Endothelial cell of umbilical vein (primary cell): Measurements from ENCODE around the gene RARA. TPM values are rescaled to one million over a fixed set of nuclear protein-coding genes. Genes with fewer than 3 reads are reported as not detected.

Experiments used
- BruUV-seq: library from RNA; stranded (reverse); fragments of 400-500 nt; replicated peaks from 2 replicates; lab custom pipeline; 2021; lab: Mats Ljungman, UMichigan
- CTCF ChIA-PET: fragments of 300-600, 350-600 bp; sonication (Branson Sonifier 250); formaldehyde crosslinking; loops from one replicate; lab custom pipeline; 2021; ENCODE audit warnings: antibody characterized with exemption, inconsistent platforms; lab: Charles Lee
- POLR2A ChIA-PET: fragments of 300-600, 350-600 bp; sonication (Branson Sonifier 250); formaldehyde crosslinking; loops from one replicate; lab custom pipeline; 2021; ENCODE audit warnings: antibody characterized with exemption, inconsistent platforms; lab: Charles Lee
- DNase-seq: peaks from one replicate; pipeline ENCODE4 v3.0.0-alpha.2; 2011; ENCODE audit warnings: low read depth, low spot score
- FAIRE-seq: peaks from 2 replicates; lab custom pipeline; 2011; peaks lifted over from hg19 to GRCh38; lab: Jason Lieb, UNC
- H2AFZ ChIP-seq: 2 replicates; pipeline ENCODE4 v1.6.0; 2012; ENCODE audit warnings: low read depth, low read length, control low read depth, inconsistent platforms
- H3K27ac ChIP-seq: 2 replicates; pipeline ENCODE4 v1.5.1; 2011; ENCODE audit warnings: low read depth, mild to moderate bottlenecking, control low read depth, low read length, moderate library complexity; ENCODE audit not compliant: insufficient read depth
- H3K27me3 ChIP-seq, 2 experiments: 2 replicates each; pipeline versions ENCODE4 v1.6.0 to v1.6.1; 2011; ENCODE audit warnings: low read length in 2 of 2, mixed read lengths in 1 of 2; ENCODE audit not compliant: control insufficient read depth in 2 of 2, insufficient read depth in 2 of 2
- H3K36me3 ChIP-seq, 2 experiments: 2 replicates in 1 of 2; 3 replicates in 1 of 2; pipeline ENCODE4 v1.5.1; 2011; ENCODE audit warnings: low read length in 2 of 2, mild to moderate bottlenecking in 1 of 2, moderate library complexity in 1 of 2; ENCODE audit not compliant: control insufficient read depth in 2 of 2, insufficient read depth in 2 of 2; ENCODE audit errors: extremely low read depth in 1 of 2
- H3K4me1 ChIP-seq: 3 replicates; pipeline ENCODE4 v1.5.1; 2011; ENCODE audit warnings: mild to moderate bottlenecking, low read length; ENCODE audit not compliant: control insufficient read depth, insufficient read depth; ENCODE audit errors: extremely low read depth
- H3K4me2 ChIP-seq: 2 replicates; pipeline ENCODE4 v1.6.1; 2011; ENCODE audit warnings: low read length, control low read depth, mixed read lengths; ENCODE audit not compliant: insufficient read depth
- H3K4me3 ChIP-seq, 3 experiments: fragments of 200-600 bp in 1 of 3; sonication (generic), shearing (Covaris generic) in 1 of 3; replicated peaks in 1 of 3; 2 replicates each; pipeline ENCODE4 v1.5.1; 2011 to 2016; ENCODE audit warnings: control low read depth in 3 of 3, low read length in 3 of 3, mild to moderate bottlenecking in 2 of 3, inconsistent platforms in 1 of 3, low read depth in 1 of 3, moderate library complexity in 1 of 3; ENCODE audit not compliant: insufficient read depth in 1 of 3
- H3K79me2 ChIP-seq: 2 replicates; pipeline ENCODE4 v1.6.0; 2012; ENCODE audit warnings: low read length, inconsistent platforms; ENCODE audit not compliant: control insufficient read depth, insufficient read depth
- H3K9ac ChIP-seq: replicated peaks from 2 replicates; pipeline ENCODE3; 2011; ENCODE audit warnings: low read length, control low read depth; ENCODE audit not compliant: insufficient read depth; ENCODE audit errors: extremely low read depth
- H3K9me1 ChIP-seq: replicated peaks from 3 replicates; pipeline ENCODE4 v1.6.0; 2011; ENCODE audit warnings: mild to moderate bottlenecking, low read length; ENCODE audit not compliant: control insufficient read depth, insufficient read depth; ENCODE audit errors: extremely low read depth
- H3K9me3 ChIP-seq: replicated peaks from 2 replicates; pipeline ENCODE4 v1.5.1; 2012; ENCODE audit warnings: low read length, inconsistent platforms; ENCODE audit not compliant: control insufficient read depth, insufficient read depth
- H4K20me1 ChIP-seq: replicated peaks from 2 replicates; pipeline ENCODE3; 2011; ENCODE audit warnings: mild to moderate bottlenecking, low read length; ENCODE audit not compliant: control insufficient read depth, insufficient read depth; ENCODE audit errors: extremely low read depth
- EZH2 ChIP-seq: IDR thresholded peaks from 2 replicates; pipeline ENCODE4 v1.6.1; 2012; ENCODE audit warnings: borderline replicate concordance, low read depth, mild to moderate bottlenecking, moderate library complexity, low read length, inconsistent platforms; ENCODE audit not compliant: severe bottlenecking
- FOS ChIP-seq: IDR thresholded peaks from 2 replicates; pipeline ENCODE4 v1.6.1; 2011; ENCODE audit warnings: mild to moderate bottlenecking, low read length, moderate library complexity, borderline replicate concordance; ENCODE audit not compliant: insufficient read depth
- GATA2 ChIP-seq: IDR thresholded peaks from 2 replicates; pipeline ENCODE4 v1.7.0; 2011; ENCODE audit warnings: low read depth, mild to moderate bottlenecking, moderate library complexity, mixed read lengths, low read length; ENCODE audit not compliant: insufficient read length, insufficient read depth
- JUN ChIP-seq: IDR thresholded peaks from 2 replicates; pipeline ENCODE4 v1.6.1; 2011; ENCODE audit warnings: borderline replicate concordance, low read depth; ENCODE audit not compliant: insufficient read length, insufficient read depth
- MAX ChIP-seq: IDR thresholded peaks from 2 replicates; pipeline ENCODE4 v1.6.1; 2011; ENCODE audit not compliant: insufficient read depth, insufficient read length
- MYC ChIP-seq: IDR thresholded peaks from one replicate; pipeline ENCODE4 v1.6.1; 2011; ENCODE audit warnings: mild to moderate bottlenecking, low read depth, low read length
- POLR2A ChIP-seq: IDR thresholded peaks from 2 replicates; pipeline ENCODE4 v1.6.1; 2012; ENCODE audit warnings: low read depth, mild to moderate bottlenecking, control low read depth, low read length
- POLR2AphosphoS5 ChIP-seq: IDR thresholded peaks from 2 replicates; pipeline ENCODE4 v1.6.1; 2012; ENCODE audit warnings: low read depth, mild to moderate bottlenecking, control low read depth, low read length, moderate library complexity; ENCODE audit not compliant: insufficient read depth
- dilution Hi-C: fragments of 300-500 bp; cut with MboI; formaldehyde crosslinking; loops from one replicate; pipeline ENCODE4 v1.15.0; 2019; ENCODE audit warnings: low sequenced_read_pairs; ENCODE audit not compliant: extremely low pct_ligation_motif_present
- intact Hi-C: fragments of 100-400 bp; cut with micrococcal nuclease; formaldehyde crosslinking; loops from one replicate; pipeline ENCODE4 v1.10.0; 2022
- polyA plus RNA-seq, 4 experiments: library from polyadenylated mRNA; depleted of rRNA in 3 of 4; stranded (reverse) in 3 of 4; unstranded in 1 of 4; fragments of >200 nt; gene quantifications; 2 replicates each; pipeline versions ENCODE4 v1.2.1 to v1.2.3, GENCODE V29; 2011 to 2012; ENCODE audit warnings: missing spikeins in 1 of 4
- total RNA-seq: library from RNA; stranded (reverse); gene quantifications from 2 replicates; pipeline ENCODE4 v1.2.3, GENCODE V29; 2021
- TF ChIP-seq, protein P1 (sequence below), 2 donors: IDR thresholded peaks; 1 replicate in 1 of 2; 2 replicates in 1 of 2; pipeline ENCODE4 v1.5.1; 2011; ENCODE audit warnings: low read length in 2 of 2, mild to moderate bottlenecking in 2 of 2, moderate library complexity in 2 of 2, control low read depth in 1 of 2, inconsistent platforms in 1 of 2, low read depth in 1 of 2; ENCODE audit not compliant: insufficient read depth in 1 of 2; ENCODE audit errors: extremely low read depth in 1 of 2

RARA gene
- total and polyA plus RNA-seq, 2 donors (not counting 3 experiments of a cell fraction or from before 2014, with no cell fraction given): 11.9 to 37.8 TPM

GRCh38 chr17:40309949-40310510 is 1.1 kb downstream of the RARA start:
- no peak overlapping the region for H3K27ac ChIP-seq
- no peaks in the 10 kb centered on the region for H3K27me3 ChIP-seq
- ChIA-PET POLR2A (no interaction called here), CTCF (interaction anchor here (0.8 to 15.6 kb wide), 5 partner anchors 7 to 46 kb away, joined by 3 to 530 read pairs (median 3); partner anchors contain the start of gene GJD3)
- H3K9me3 ChIP-seq: no peaks in the 10 kb centered on the region
- no peak overlapping the region for H2AFZ ChIP-seq
- H4K20me1 ChIP-seq: no peaks in the 10 kb centered on the region
- no peak overlapping the region for H3K9ac ChIP-seq
- H3K4me3 ChIP-seq: no peak overlapping the region
- intact Hi-C loops: no loop called here
- no TSS peak for BruUV-seq
- H3K9me1 ChIP-seq: no peaks in the 10 kb centered on the region
- TF ChIP-seq MAX (no peak), MYC (no peak), POLR2AphosphoS5 (no peak), GATA2 (no peak), FOS (no peak), EZH2 (no peak), JUN (no peak), POLR2A (no peak)
- TF ChIP-seq, protein P1, sequence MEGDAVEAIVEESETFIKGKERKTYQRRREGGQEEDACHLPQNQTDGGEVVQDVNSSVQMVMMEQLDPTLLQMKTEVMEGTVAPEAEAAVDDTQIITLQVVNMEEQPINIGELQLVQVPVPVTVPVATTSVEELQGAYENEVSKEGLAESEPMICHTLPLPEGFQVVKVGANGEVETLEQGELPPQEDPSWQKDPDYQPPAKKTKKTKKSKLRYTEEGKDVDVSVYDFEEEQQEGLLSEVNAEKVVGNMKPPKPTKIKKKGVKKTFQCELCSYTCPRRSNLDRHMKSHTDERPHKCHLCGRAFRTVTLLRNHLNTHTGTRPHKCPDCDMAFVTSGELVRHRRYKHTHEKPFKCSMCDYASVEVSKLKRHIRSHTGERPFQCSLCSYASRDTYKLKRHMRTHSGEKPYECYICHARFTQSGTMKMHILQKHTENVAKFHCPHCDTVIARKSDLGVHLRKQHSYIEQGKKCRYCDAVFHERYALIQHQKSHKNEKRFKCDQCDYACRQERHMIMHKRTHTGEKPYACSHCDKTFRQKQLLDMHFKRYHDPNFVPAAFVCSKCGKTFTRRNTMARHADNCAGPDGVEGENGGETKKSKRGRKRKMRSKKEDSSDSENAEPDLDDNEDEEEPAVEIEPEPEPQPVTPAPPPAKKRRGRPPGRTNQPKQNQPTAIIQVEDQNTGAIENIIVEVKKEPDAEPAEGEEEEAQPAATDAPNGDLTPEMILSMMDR (IDR thresholded peaks at IDR 0.05; ENCODE audit: extremely low read depth in 1 of 2, insufficient read depth in 1 of 2, low read depth in 1 of 2, low read length in 2 of 2): no peak
- FAIRE-seq (no peak), DNase-seq (no peak)
- dilution Hi-C loops: no loop called here
- H3K4me1 ChIP-seq: peaks cover 48% of the 10 kb centered on the region
- H3K4me2 ChIP-seq: no peak overlapping the region
- H3K79me2 ChIP-seq: no peaks in the 10 kb centered on the region
- no peaks in the 10 kb centered on the region for H3K36me3 ChIP-seq
